T-helper 1 cell (primary cell): Measurements from ENCODE around the gene DSG4.
"Not testable (repeated sequence)": the region's sequence is repeated elsewhere in the genome, so short reads cannot be mapped to it uniquely, and the experiment has no call there.

Experiments
- DNase-seq, 5 donors: peaks; one replicate each; pipeline ENCODE4 v3.0.0-alpha.2; 2012 to 2020
- total RNA-seq, 4 donors: gene quantifications; one replicate each; lab custom pipeline; 2026; lab: John Stamatoyannopoulos, UW

DSG4 gene, protein sequence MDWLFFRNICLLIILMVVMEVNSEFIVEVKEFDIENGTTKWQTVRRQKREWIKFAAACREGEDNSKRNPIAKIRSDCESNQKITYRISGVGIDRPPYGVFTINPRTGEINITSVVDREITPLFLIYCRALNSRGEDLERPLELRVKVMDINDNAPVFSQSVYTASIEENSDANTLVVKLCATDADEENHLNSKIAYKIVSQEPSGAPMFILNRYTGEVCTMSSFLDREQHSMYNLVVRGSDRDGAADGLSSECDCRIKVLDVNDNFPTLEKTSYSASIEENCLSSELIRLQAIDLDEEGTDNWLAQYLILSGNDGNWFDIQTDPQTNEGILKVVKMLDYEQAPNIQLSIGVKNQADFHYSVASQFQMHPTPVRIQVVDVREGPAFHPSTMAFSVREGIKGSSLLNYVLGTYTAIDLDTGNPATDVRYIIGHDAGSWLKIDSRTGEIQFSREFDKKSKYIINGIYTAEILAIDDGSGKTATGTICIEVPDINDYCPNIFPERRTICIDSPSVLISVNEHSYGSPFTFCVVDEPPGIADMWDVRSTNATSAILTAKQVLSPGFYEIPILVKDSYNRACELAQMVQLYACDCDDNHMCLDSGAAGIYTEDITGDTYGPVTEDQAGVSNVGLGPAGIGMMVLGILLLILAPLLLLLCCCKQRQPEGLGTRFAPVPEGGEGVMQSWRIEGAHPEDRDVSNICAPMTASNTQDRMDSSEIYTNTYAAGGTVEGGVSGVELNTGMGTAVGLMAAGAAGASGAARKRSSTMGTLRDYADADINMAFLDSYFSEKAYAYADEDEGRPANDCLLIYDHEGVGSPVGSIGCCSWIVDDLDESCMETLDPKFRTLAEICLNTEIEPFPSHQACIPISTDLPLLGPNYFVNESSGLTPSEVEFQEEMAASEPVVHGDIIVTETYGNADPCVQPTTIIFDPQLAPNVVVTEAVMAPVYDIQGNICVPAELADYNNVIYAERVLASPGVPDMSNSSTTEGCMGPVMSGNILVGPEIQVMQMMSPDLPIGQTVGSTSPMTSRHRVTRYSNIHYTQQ
- 0 reads per million in 4 donors for total RNA-seq

GRCh38 chr18:31376477-31376876, at the start of gene DSG4:
Gene DSG4, plus strand, starts transcription at chr18:31376777. Its CDS starts 135 bp downstream, at chr18:31376912.
- no peak for DNase-seq

DNA sequence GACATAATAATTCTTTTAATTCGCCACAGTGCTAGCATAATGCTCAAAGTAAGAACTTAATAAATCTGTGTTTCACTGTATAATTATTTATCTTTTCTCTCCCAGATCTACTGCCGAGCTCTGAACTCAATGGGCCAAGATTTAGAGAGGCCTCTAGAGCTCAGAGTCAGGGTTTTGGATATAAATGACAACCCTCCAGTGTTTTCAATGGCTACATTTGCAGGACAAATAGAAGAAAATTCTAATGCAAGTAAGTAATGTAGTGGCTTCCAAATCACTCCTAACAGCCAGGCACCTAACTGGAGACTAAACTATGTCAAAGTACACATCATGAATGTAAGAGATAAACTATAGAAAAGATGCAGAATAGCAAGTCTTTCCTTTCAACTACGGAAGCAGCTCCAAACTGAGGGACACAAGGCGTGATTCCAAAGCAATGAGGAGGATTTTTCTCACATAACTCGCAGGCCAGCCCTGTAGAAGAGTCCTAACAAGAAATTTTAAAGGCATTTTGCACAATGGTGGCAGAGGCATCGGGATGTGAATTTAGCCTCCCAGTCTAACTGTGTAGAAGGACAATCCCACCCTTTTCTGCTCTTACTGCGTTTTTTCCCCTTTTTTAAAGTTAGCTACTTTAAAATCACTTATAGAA, 46.7 kb upstream of the DSG4 start:
- DNase-seq = no peak

GRCh38 chr18:31343454-31343853, 33.1 kb upstream of the DSG4 start:
- DNase-seq = no peak

DNA sequence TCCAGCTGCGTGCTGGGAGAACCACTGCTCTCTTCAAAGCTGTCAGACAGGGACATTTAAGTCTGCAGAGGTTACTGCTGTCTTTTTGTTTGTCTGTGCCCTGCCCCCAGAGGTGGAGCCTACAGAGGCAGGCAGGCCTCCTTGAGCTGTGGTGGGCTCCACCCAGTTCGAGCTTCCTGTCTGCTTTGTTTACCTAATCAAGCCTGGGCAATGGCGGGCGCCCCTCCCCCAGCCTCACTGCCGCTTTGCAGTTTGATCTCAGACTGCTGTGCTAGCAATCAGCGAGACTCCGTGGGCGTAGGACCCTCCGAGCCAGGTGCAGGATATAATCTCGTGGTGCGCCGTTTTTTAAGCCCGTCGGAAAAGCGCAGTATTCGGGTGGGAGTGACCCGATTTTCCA, 23.2 kb upstream of the DSG4 start:
- DNase-seq = not testable (repeated sequence)

DNA sequence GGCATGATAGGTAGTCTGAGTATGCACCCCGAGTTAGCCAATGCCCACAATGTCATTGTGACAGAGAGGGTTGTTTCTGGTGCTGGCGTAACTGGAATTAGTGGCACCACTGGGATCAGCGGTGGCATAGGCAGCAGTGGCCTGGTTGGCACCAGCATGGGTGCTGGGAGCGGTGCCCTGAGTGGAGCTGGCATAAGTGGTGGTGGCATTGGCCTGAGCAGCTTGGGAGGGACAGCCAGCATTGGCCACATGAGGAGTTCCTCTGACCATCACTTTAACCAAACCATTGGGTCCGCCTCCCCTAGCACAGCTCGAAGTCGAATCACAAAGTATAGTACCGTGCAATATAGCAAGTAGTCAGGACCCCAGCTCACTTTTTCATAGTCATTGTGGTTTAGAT, 21.6 kb upstream of the DSG4 start:
- DNase-seq = no peak

DNA sequence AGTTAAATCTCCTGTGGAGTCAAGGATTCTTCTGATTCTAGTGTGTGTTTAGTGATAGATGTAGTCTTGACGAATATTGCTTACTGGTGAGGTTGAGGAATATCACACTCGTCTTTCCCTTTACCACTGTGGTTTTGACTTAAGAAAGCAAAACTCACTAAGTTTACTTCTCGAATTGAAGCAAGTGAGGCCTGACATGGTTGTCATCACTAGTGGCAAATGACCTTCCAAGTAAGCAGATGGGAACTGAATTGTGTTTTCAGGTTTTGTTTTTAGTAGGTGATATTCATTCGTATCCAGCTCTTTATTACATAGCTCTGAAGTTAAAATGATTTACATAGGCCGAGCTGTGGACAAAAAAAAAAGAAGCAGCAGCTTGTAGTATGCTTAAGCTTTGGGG, 20.6 kb upstream of the DSG4 start:
- no peak for DNase-seq

GRCh38 chr18:31364190-31364589, 12.4 kb upstream of the DSG4 start:
- no peak for DNase-seq

- no peak for DNase-seq
These were observed 7.1 kb upstream of the DSG4 start for GRCh38 chr18:31369478-31369877.

- DNase-seq = no peak
These were observed 4.6 kb upstream of the DSG4 start for GRCh38 chr18:31371989-31372388.

DNA sequence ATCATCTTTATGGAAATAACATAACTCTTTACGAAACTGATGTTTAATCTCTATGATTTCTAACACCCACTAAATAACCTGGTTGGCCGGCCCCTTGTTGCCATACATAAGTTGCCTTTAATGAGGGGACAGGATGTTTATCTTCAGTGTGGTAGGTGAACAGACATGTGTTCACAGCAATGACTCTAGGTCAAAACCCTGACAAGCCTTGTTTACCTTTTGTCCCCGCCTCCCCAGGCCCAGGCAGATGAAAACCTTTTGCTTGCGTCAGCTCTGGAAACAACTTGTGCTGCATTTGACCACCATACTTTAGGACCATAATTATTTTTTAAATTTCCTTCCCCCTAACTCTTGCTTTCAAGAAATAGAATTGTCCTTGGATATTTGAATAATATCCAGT, 2.9 kb upstream of the DSG4 start:
- no peak for DNase-seq

GRCh38 chr18:31380912-31381311, 4.3 kb downstream of the DSG4 start:
- DNase-seq = no peak

- DNase-seq = no peak
These were observed 5.5 kb downstream of the DSG4 start for GRCh38 chr18:31382107-31382506.

DNA sequence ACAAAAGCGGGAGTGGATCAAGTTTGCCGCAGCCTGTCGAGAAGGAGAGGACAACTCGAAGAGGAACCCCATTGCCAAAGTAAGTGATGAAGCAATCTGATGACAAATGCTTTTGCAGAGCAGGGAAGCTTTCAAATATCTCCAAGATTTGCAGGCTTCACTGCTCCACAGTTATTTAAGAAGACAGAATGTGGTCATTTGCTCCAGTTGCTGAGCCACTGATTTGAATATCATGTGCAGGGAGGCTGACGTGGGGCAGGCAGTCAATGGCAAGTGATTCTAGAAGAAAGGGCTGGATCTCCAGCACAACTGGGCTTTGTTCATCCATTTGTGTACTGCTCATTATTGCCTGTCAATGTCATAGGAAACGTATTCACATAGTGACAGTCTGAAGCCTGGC, 10.2 kb downstream of the DSG4 start:
- no peak for DNase-seq

DNA sequence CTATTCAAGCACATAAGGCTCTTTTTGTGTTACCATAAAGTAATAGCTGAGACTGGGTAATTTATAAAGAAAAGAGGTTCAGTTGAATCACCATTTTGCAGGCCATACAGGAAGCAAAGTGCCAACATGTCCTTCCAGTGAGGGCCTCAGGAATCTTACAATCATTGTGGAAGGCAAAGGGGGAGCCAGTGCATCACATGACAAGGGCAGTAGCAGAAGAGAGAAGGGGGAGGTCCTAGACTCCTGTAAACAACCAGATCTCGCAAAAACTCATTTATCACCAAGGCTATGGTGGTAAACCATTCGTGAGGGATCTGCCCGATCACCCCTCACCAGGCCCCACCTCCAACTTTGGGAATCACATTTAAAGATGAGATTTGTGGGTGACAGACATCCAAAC, 16.7 kb downstream of the DSG4 start:
- DNase-seq = no peak

DNA sequence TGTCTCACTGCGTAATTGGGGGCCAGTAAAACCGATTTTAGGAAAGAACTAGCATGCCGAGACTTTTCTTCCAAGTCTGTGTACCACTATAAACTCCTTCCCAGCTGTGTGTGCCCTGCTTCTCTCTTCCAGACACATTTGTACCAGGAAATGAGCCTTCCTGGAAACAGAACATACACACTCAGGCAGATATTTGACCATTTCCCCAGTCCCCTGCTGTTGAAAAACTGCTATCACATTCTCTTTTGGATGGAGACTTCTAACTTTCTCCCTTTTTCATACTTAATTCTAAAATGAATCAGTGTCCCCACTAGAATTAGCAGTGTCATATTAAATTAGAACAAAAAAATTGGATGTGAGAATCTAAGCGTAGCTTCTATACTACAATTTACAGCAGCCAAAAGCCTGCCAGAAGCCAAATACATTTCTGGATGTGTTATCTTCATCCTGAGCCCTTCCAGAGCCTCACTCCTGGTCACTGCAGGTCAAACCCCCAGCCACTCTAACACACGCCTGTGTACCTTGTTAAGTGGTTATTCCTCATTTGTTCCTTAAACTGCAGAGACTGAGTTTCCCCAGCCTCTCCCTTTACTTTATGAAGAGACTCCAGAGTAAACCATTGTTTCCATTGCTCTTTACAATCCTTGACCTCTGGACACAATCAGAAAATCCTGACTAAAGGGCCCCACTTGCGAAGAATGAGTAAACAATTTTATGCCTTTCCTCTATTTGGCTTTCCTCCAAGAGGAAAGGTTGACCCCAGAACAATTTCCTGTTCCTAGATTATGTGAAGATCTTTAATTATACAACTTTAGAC, 20.4 kb downstream of the DSG4 start:
- DNase-seq = no peak

- DNase-seq = no peak
These were observed 21.6 kb downstream of the DSG4 start for GRCh38 chr18:31398191-31398590.

- DNase-seq = no peak
These were observed 22.9 kb downstream of the DSG4 start for GRCh38 chr18:31399306-31400032.

GRCh38 chr18:31401156-31402025, 24.8 kb downstream of the DSG4 start:
- no peak for DNase-seq

DNA sequence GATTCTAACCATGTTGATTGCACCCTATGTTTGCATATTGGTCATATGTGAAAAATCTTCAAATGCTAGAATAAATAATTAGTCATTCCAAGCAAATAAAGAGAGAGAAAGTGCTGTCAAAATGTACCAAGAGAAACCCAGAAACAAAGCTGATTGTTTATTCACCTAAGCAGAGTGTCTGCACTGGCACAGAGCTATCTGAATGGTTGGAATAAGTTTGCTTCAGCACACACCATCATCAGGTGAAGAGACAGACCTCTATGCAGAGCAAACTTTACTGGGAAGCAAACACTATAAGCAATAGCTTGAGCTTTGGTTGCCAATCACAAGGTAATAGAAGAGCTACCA, 25.4 kb downstream of the DSG4 start:
- DNase-seq = no peak

DNA sequence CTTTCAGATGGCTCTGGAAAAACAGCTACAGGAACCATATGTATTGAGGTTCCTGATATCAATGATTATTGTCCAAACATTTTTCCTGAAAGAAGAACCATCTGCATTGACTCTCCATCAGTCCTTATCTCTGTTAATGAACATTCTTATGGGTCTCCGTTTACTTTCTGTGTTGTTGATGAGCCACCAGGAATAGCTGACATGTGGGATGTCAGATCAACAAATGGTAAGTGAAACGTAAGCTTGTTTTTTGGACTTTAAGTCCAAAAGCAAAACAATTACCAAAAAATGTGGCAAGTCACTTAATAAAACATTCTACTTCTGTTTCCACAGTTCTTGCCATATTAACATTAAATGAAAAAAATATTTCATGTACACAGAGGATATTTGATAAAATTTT, 26.8 kb downstream of the DSG4 start:
- DNase-seq = no peak

DNA sequence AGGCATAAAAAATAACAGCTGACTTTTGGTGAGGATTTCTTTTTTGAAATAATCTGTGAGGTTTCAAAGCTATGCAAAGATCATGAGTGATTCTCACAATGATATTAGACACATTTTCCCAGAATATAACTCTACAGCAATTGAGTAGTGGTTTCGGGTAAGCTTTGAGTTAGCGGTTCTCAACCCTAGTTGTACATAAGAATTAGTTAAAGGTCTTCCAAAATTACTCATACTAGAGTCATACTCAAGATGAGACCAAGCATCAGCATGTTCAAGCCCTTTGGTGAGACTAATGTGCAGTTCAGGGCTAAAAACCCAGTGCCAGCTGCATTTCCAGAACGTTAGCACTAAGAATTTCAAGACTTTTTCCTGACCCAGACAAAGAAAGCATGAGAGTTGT, 31.1 kb downstream of the DSG4 start:
- no peak for DNase-seq
